Stimulated activated CD8-positive, alpha-beta memory T cell treated with anti-CD3 and anti-CD28 coated beads, Interleukin-4, amount 100 ng/mL, for 48 hours (primary cell): ENCODE results near the gene F2RL3.
"Not testable (repeated sequence)": the region's sequence is repeated elsewhere in the genome, so short reads cannot be mapped to it uniquely, and the experiment has no call there.

ENCODE experiments used
- DNase-seq: peaks from one replicate; pipeline ENCODE4 v3.0.0-alpha.2; 2020

Gene F2RL3

GRCh38 chr19:16888629-16889365, at the start of gene F2RL3:
TSS of gene F2RL3 (plus strand) at chr19:16888999. CDS start at chr19:16889190, 191 bp downstream.
- DNase-seq: no peak

- no peak for DNase-seq
Observed at GRCh38 chr19:16841391-16841926, 47.3 kb upstream of the F2RL3 start.

- DNase-seq: no peak
Observed at GRCh38 chr19:16846901-16847300, 41.9 kb upstream of the F2RL3 start.

GRCh38 chr19:16847430-16847829, 41.4 kb upstream of the F2RL3 start:
- DNase-seq: no peak

GRCh38 chr19:16849168-16849567, 39.6 kb upstream of the F2RL3 start:
- no peak for DNase-seq

GRCh38 chr19:16850133-16850532, 38.7 kb upstream of the F2RL3 start:
- DNase-seq: no peak

GRCh38 chr19:16851031-16851712, 37.6 kb upstream of the F2RL3 start:
- no peak for DNase-seq

GRCh38 chr19:16853066-16853465, 35.7 kb upstream of the F2RL3 start:
- no peak for DNase-seq

GRCh38 chr19:16856091-16856490, 32.7 kb upstream of the F2RL3 start:
- DNase-seq: no peak

GRCh38 chr19:16859626-16860025, 29.2 kb upstream of the F2RL3 start:
- no peak for DNase-seq

- no peak for DNase-seq
Observed at GRCh38 chr19:16860118-16860517, 28.7 kb upstream of the F2RL3 start.

- DNase-seq: no peak
Observed at GRCh38 chr19:16861011-16861410, 27.8 kb upstream of the F2RL3 start.

GRCh38 chr19:16861834-16862233, 27.0 kb upstream of the F2RL3 start:
- DNase-seq: no peak

GRCh38 chr19:16862826-16863415, 25.9 kb upstream of the F2RL3 start:
- DNase-seq: no peak

GRCh38 chr19:16867211-16867610, 21.6 kb upstream of the F2RL3 start:
- DNase-seq: no peak

GRCh38 chr19:16868423-16869130, 20.2 kb upstream of the F2RL3 start:
- DNase-seq: no peak

- DNase-seq: no peak
Observed at GRCh38 chr19:16869331-16869972, 19.3 kb upstream of the F2RL3 start.

- DNase-seq: no peak
Observed at GRCh38 chr19:16871871-16872270, 16.9 kb upstream of the F2RL3 start.

GRCh38 chr19:16872728-16873127, 16.1 kb upstream of the F2RL3 start:
- no peak for DNase-seq

GRCh38 chr19:16873594-16873993, 15.2 kb upstream of the F2RL3 start:
- DNase-seq: no peak

GRCh38 chr19:16874250-16874977, 14.4 kb upstream of the F2RL3 start:
- no peak for DNase-seq

- not testable (repeated sequence) for DNase-seq
Observed at GRCh38 chr19:16874978-16875299, 13.9 kb upstream of the F2RL3 start.
